GM12891 (cell line): ENCODE results near the gene SYPL2.
A peak's percentile ranks its signal among the peaks of the same experiment; 100 is the strongest.

Experiments
- POLR2A ChIP-seq: IDR thresholded peaks from 2 replicates; pipeline ENCODE4 v1.6.1; 2011; ENCODE audit warnings: low read depth, low read length, control low read depth
- POLR2AphosphoS5 ChIP-seq: IDR thresholded peaks from 2 replicates; pipeline ENCODE4 v1.6.1; 2011; ENCODE audit warnings: low read depth, low read length, control low read depth

GRCh38 chr1:109527098-109527811, 60.9 kb downstream of the SYPL2 start:
- TF ChIP-seq POLR2AphosphoS5 (no peak), POLR2A (0 out of 2 replicates have a peak, but pooled peaks have one; percentile 22)
